ENCODE results near the gene SCN7A.

- TF ChIP-seq, protein P1, sequence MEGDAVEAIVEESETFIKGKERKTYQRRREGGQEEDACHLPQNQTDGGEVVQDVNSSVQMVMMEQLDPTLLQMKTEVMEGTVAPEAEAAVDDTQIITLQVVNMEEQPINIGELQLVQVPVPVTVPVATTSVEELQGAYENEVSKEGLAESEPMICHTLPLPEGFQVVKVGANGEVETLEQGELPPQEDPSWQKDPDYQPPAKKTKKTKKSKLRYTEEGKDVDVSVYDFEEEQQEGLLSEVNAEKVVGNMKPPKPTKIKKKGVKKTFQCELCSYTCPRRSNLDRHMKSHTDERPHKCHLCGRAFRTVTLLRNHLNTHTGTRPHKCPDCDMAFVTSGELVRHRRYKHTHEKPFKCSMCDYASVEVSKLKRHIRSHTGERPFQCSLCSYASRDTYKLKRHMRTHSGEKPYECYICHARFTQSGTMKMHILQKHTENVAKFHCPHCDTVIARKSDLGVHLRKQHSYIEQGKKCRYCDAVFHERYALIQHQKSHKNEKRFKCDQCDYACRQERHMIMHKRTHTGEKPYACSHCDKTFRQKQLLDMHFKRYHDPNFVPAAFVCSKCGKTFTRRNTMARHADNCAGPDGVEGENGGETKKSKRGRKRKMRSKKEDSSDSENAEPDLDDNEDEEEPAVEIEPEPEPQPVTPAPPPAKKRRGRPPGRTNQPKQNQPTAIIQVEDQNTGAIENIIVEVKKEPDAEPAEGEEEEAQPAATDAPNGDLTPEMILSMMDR (IDR thresholded peaks at IDR 0.05): no peak
- TF ChIP-seq CHD4 (IDR thresholded peaks at IDR 0.05; ENCODE audit: borderline replicate concordance): no peak
Measured at GRCh38 chr2:166440313-166440712, 53.7 kb downstream of the SCN7A start.

All from A549 (cell line).